Measurements from ENCODE around the gene NTRK3. TPM values are rescaled to one million over a fixed set of nuclear protein-coding genes. Genes with fewer than 3 reads are reported as not detected.

NTRK3 gene
- total and polyA plus RNA-seq, 2 of the 8 experiments (the other 6 are each of a cell fraction or from before 2014, with no cell fraction given), result 4.5 to 6.8 TPM

DNA sequence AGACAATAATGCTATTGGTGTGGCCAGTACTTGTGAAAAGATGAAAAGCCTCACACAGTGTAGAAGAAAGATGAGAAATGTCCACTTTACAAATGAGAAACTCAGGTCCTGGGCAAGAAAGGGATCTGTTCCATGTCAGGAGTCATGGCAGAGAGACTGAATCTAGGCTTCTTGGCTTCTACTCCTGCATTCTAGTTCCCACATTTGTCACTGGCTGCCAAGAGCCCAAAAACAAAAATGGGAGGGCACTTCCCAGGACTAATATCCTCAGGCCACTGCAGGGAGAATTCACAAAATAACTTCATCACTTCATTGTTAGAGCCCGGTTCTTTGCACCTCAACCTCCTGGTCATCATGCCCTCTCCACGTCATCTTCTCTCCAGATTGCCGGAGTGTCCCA, 337.5 kb downstream of the NTRK3 start:
- ChIA-PET POLR2A (ENCODE audit: partially characterized antibody) (no interaction called here), CTCF (ENCODE audit: partially characterized antibody) (no interaction called here)
- no peak for FAIRE-seq
- TF ChIP-seq RAD21 (IDR thresholded peaks at IDR 0.05 in 1 of 2, conservative IDR thresholded peaks at IDR 0.05 in 1 of 2; ENCODE audit: low read depth in 2 of 2, low read length in 2 of 2) (no peak), RNF2 (IDR thresholded peaks at IDR 0.05; ENCODE audit: borderline replicate concordance, low read depth, low read length, missing control alignments, poor library complexity, severe bottlenecking) (no peak), CREB1 (IDR thresholded peaks at IDR 0.05) (no peak), TAF7 (optimal IDR thresholded peaks at IDR 0.05; ENCODE audit: borderline replicate concordance, low read depth, low read length) (no peak), HDAC6 (IDR thresholded peaks at IDR 0.05; ENCODE audit: low read depth, low read length) (no peak), EGR1 (IDR thresholded peaks at IDR 0.05; ENCODE audit: borderline replicate concordance, low read depth, low read length) (no peak), RXRA (IDR thresholded peaks at IDR 0.05; ENCODE audit: insufficient read depth, low read depth, low read length) (no peak)
- TF ChIP-seq, protein P1, sequence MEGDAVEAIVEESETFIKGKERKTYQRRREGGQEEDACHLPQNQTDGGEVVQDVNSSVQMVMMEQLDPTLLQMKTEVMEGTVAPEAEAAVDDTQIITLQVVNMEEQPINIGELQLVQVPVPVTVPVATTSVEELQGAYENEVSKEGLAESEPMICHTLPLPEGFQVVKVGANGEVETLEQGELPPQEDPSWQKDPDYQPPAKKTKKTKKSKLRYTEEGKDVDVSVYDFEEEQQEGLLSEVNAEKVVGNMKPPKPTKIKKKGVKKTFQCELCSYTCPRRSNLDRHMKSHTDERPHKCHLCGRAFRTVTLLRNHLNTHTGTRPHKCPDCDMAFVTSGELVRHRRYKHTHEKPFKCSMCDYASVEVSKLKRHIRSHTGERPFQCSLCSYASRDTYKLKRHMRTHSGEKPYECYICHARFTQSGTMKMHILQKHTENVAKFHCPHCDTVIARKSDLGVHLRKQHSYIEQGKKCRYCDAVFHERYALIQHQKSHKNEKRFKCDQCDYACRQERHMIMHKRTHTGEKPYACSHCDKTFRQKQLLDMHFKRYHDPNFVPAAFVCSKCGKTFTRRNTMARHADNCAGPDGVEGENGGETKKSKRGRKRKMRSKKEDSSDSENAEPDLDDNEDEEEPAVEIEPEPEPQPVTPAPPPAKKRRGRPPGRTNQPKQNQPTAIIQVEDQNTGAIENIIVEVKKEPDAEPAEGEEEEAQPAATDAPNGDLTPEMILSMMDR (IDR thresholded peaks at IDR 0.05; ENCODE audit: control extremely low read depth in 1 of 3, insufficient read depth in 1 of 3, low read depth in 1 of 3, low read length in 3 of 3), result no peak
- TF ChIP-seq, protein P2, sequence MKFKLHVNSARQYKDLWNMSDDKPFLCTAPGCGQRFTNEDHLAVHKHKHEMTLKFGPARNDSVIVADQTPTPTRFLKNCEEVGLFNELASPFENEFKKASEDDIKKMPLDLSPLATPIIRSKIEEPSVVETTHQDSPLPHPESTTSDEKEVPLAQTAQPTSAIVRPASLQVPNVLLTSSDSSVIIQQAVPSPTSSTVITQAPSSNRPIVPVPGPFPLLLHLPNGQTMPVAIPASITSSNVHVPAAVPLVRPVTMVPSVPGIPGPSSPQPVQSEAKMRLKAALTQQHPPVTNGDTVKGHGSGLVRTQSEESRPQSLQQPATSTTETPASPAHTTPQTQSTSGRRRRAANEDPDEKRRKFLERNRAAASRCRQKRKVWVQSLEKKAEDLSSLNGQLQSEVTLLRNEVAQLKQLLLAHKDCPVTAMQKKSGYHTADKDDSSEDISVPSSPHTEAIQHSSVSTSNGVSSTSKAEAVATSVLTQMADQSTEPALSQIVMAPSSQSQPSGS (IDR thresholded peaks at IDR 0.05; ENCODE audit: low read length), result no peak

More for the DNA sequence above, 337.5 kb downstream of the NTRK3 start:
- H4K20me1 ChIP-seq (replicated peaks in 1 of 2; ENCODE audit: control insufficient read depth in 1 of 2, insufficient read depth in 2 of 2, low read length in 2 of 2), result no peaks in the 10 kb centered on the region
- H3K23me2 ChIP-seq (ENCODE audit: low read depth, low read length), result peaks cover 2% of the 10 kb centered on the region; the same call in 1 of the 2 replicates
- no peak overlapping the region for H3K56ac ChIP-seq (replicated peaks; ENCODE audit: insufficient read length, low read depth, low read length)
- no peaks in the 10 kb centered on the region for H3K27me3 ChIP-seq (replicated peaks in 1 of 4; ENCODE audit: control insufficient read depth in 3 of 4, extremely low read depth in 1 of 4, insufficient read depth in 3 of 4, low read length in 3 of 4)
- no peak overlapping the region for H2BK15ac ChIP-seq (ENCODE audit: low read length)
- H2BK5ac ChIP-seq (ENCODE audit: low read depth, low read length), result no peak overlapping the region
- H3K9me3 ChIP-seq (ENCODE audit: insufficient read depth in 2 of 2, low read depth in 1 of 2, low read length in 1 of 2), result no peaks in the 10 kb centered on the region
- no peaks in the 10 kb centered on the region for H3K4me1 ChIP-seq (replicated peaks in 1 of 4; ENCODE audit: control insufficient read depth in 3 of 4, insufficient read depth in 4 of 4, low read length in 3 of 4)
- no peak for DNase-seq (ENCODE audit: low read depth in 1 of 2, low spot score in 2 of 2)
- H4K91ac ChIP-seq (replicated peaks; ENCODE audit: insufficient read length, low read length), result no peak overlapping the region
- H3K9ac ChIP-seq (replicated peaks in 1 of 4; ENCODE audit: extremely low read depth in 1 of 4, low read depth in 3 of 4, low read length in 3 of 4), result no peak overlapping the region
- H3K14ac ChIP-seq (ENCODE audit: insufficient read length), result no peak overlapping the region
- H3K4me3 ChIP-seq (ENCODE audit: extremely low read depth in 1 of 4, insufficient read depth in 2 of 4, low read depth in 3 of 4, low read length in 4 of 4), result no peak overlapping the region
- no peak overlapping the region for H2BK12ac ChIP-seq (ENCODE audit: low read depth, low read length)
- H2BK20ac ChIP-seq (ENCODE audit: low read length), result no peak overlapping the region
- H3K36me3 ChIP-seq (ENCODE audit: control insufficient read depth in 2 of 4, insufficient read depth in 4 of 4, low read length in 3 of 4), result no peaks in the 10 kb centered on the region
- no peak overlapping the region for H3K23ac ChIP-seq (ENCODE audit: insufficient read length)
- no peak overlapping the region for H3K4ac ChIP-seq (replicated peaks; ENCODE audit: insufficient read length, low read depth, low read length)
- H2AK5ac ChIP-seq (ENCODE audit: low read depth, low read length), result no peak overlapping the region
- no peak overlapping the region for H2AFZ ChIP-seq (ENCODE audit: low read length)
- no peak overlapping the region for H2BK120ac ChIP-seq (replicated peaks; ENCODE audit: low read depth, low read length)
- 91% methylated on average over 3 of the region's 3 CpGs; no CpG with 5 or more reads in 1 of the 2 experiments for WGBS, 2 experiments (ENCODE audit: extremely low coverage in 1 of 2, insufficient coverage in 1 of 2, insufficient read length in 1 of 2, insufficient replicate concordance in 2 of 2, low coverage in 1 of 2, low lambda C conversion rate in 2 of 2, missing lambda C conversion rate in 1 of 2)
- H3K4me2 ChIP-seq (ENCODE audit: insufficient read depth in 1 of 2, low read depth in 2 of 2, low read length in 2 of 2), result no peak overlapping the region
- H4K5ac ChIP-seq (ENCODE audit: insufficient read length, low read depth, low read length), result no peak overlapping the region
- no peak overlapping the region for H3K18ac ChIP-seq (ENCODE audit: extremely low read depth, low read length)
- no peak overlapping the region for H3K27ac ChIP-seq (ENCODE audit: low read depth, low read length)
- H4K8ac ChIP-seq (ENCODE audit: extremely low read depth, insufficient read depth, low read length), result no peak overlapping the region
- no peaks in the 10 kb centered on the region for H3K79me1 ChIP-seq (ENCODE audit: low read depth, low read length)
- H3K79me2 ChIP-seq (ENCODE audit: control insufficient read depth in 1 of 2, insufficient read depth in 2 of 2, low read length in 2 of 2), result no peaks in the 10 kb centered on the region
